HFF-Myc (cell line): ENCODE data around the gene CA10.

Source experiments
- DNase-seq: peaks from one replicate; pipeline ENCODE4 v3.0.0-alpha.2; 2011; ENCODE audit warnings: low read depth; ENCODE audit errors: extremely low read depth
- H3K4me3 ChIP-seq: replicated peaks from 2 replicates; pipeline ENCODE4 v1.5.1; 2011; ENCODE audit warnings: low read depth, mild to moderate bottlenecking, control low read depth, low read length
- TF ChIP-seq, protein P1 (sequence below): IDR thresholded peaks from 2 replicates; pipeline ENCODE4 v1.5.1; 2012; ENCODE audit warnings: mild to moderate bottlenecking, low read depth, low read length, control low read depth; ENCODE audit errors: missing control alignments

The CA10 gene

GRCh38 chr17:51759260-51759659, 399.3 kb downstream of the CA10 start:
- TF ChIP-seq, protein P1, sequence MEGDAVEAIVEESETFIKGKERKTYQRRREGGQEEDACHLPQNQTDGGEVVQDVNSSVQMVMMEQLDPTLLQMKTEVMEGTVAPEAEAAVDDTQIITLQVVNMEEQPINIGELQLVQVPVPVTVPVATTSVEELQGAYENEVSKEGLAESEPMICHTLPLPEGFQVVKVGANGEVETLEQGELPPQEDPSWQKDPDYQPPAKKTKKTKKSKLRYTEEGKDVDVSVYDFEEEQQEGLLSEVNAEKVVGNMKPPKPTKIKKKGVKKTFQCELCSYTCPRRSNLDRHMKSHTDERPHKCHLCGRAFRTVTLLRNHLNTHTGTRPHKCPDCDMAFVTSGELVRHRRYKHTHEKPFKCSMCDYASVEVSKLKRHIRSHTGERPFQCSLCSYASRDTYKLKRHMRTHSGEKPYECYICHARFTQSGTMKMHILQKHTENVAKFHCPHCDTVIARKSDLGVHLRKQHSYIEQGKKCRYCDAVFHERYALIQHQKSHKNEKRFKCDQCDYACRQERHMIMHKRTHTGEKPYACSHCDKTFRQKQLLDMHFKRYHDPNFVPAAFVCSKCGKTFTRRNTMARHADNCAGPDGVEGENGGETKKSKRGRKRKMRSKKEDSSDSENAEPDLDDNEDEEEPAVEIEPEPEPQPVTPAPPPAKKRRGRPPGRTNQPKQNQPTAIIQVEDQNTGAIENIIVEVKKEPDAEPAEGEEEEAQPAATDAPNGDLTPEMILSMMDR: no peak
- no peak for DNase-seq

GRCh38 chr17:51751072-51751471, 407.4 kb downstream of the CA10 start:
- no peak for DNase-seq
- TF ChIP-seq, protein P1: no peak
- no peak overlapping the region for H3K4me3 ChIP-seq

More at GRCh38 chr17:51759260-51759659, 399.3 kb downstream of the CA10 start:
- no peak overlapping the region for H3K4me3 ChIP-seq

- H3K4me3 ChIP-seq: no peak overlapping the region
- TF ChIP-seq, protein P1: no peak
- no peak for DNase-seq
Observed at GRCh38 chr17:51748749-51749604, 409.5 kb downstream of the CA10 start.

DNA sequence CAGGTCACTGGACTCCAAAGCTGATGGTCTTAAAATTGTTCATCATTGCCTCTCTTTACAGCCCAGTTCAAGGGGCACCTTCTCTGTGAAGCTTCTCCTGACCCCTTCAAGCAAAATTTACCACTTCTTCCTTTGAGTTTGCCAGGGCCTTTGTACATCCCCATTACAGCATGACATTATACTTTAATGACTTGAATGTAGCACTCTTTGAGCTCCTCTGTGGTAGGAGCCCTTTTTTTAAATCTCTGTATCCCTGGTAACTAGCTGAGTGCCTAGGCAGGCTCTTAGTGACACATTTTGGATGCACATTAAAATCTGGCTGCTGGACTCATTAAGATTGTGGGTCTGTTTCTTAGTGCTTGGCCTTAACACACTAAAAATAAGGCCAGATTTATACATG, 412.1 kb downstream of the CA10 start:
- TF ChIP-seq, protein P1: no peak
- no peak for DNase-seq
- H3K4me3 ChIP-seq: no peak overlapping the region

DNA sequence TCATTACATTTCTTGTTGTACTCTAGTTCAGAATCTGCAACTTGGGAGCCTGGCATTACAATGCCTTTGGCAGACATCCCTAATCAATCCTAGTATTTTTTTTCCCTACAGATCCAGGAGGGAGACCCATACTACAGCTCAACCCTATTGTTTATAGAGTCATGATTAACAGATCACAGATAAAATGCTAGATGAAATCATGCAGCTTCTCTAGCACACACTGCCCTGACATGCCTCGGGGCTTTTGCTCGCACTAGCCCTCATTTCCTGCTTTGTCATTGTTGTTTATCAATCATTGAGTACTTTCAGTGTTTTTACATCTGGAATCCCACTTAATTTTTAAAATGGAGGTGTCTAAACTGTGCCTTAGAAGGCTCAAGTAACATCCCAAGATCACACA, 412.5 kb downstream of the CA10 start:
- no peak overlapping the region for H3K4me3 ChIP-seq
- no peak for DNase-seq
- TF ChIP-seq, protein P1: no peak

DNA sequence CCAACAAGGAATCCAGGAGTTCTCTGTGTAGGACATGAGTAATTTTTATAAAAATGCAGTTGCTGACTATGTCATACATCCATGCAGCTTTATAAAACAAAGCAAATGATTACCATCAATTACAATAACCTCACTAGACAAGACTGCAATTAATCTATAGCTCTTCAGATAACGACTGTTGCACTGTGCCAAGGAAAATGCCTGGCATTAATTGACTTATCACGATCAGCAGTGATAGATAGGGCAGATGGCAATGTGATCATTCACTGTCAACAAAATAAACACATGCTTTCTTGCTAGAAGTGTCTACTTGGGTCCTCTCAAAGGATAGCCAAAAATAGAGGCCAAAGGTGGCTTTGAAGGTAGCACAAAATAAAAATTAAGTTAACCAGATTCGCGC, 415.0 kb downstream of the CA10 start:
- TF ChIP-seq, protein P1: no peak
- no peak overlapping the region for H3K4me3 ChIP-seq
- DNase-seq: no peak
